IMR-90 (cell line): ENCODE data around the gene TEPSIN. TPM values are rescaled to one million over a fixed set of nuclear protein-coding genes. Genes with fewer than 3 reads are reported as not detected.

ENCODE experiments used
- MAZ ChIP-seq: IDR thresholded peaks from 2 replicates; pipeline ENCODE4 v1.6.1; 2012; ENCODE audit warnings: low read depth, mild to moderate bottlenecking, low read length, improper control_type of control experiment, moderate library complexity, borderline replicate concordance
- RAD21 ChIP-seq: IDR thresholded peaks from 2 replicates; pipeline ENCODE4 v1.6.1; 2012; ENCODE audit warnings: low read length, improper control_type of control experiment
- RCOR1 ChIP-seq: IDR thresholded peaks from 2 replicates; pipeline ENCODE4 v1.6.1; 2012; ENCODE audit warnings: mild to moderate bottlenecking, low read length, improper control_type of control experiment; ENCODE audit not compliant: insufficient replicate concordance
- RFX5 ChIP-seq: IDR thresholded peaks from 2 replicates; pipeline ENCODE4 v1.8.0; 2012; ENCODE audit warnings: low read depth, mild to moderate bottlenecking, low read length, moderate library complexity
- SMC3 ChIP-seq: fragments of 150-350 bp; IDR thresholded peaks from 2 replicates; pipeline ENCODE4 v1.6.1; 2016; ENCODE audit warnings: low read depth, mild to moderate bottlenecking, antibody characterized with exemption, low read length, moderate library complexity
- polyA plus RNA-seq, 3 experiments: library from polyadenylated mRNA; depleted of rRNA; stranded (reverse); fragments of >200 nt; gene quantifications; 2 replicates each; pipeline ENCODE4 v1.2.3, GENCODE V29; 2012; ENCODE audit warnings: low replicate concordance in 1 of 3
- total RNA-seq: library from RNA; depleted of rRNA; stranded (reverse); fragments of >200 nt; gene quantifications from 2 replicates; pipeline ENCODE4 v1.2.3, GENCODE V29; 2012
- TF ChIP-seq, protein P1 (sequence below): conservative IDR thresholded peaks from 2 replicates; pipeline ENCODE4 v1.5.1; 2012; ENCODE audit warnings: mild to moderate bottlenecking, low read depth, low read length, improper control_type of control experiment

TEPSIN gene
- total and polyA plus RNA-seq, 2 of the 4 experiments (the other 2 are of a cell fraction): 3.2 to 28.1 TPM

DNA sequence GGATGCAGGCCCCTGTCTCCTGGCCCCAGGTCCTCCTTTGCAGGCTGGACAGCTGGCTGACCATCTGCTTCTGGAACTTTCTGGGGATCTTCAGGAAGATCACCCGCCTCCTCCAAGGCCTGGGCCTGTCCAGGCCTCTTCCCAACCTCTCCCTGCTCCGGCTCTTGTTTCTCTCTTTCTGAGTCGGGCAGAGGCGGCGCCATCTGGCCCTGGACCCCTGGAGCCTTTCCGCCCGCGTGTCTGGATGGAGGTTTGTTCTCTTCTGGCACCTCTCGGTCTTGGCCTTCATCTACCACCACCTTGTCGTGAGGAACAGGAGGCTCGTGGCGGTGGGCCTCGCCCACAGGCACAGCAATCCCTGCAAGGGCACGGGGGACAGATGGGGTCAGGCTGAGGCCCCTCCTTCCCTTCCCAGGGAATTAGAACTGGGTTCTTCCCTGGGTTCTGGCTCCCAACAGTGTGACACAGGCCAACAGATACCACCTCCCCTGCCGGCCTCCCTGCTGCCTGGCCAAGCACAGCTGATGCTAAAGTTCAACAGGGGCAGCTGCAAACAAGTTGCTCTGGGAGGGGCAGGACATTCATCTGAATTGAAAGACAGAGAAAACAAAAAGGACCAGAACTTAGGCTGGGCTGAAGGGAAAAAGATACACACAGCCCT, 13.6 kb upstream of the TEPSIN start (continued):
- TF ChIP-seq, protein P1, sequence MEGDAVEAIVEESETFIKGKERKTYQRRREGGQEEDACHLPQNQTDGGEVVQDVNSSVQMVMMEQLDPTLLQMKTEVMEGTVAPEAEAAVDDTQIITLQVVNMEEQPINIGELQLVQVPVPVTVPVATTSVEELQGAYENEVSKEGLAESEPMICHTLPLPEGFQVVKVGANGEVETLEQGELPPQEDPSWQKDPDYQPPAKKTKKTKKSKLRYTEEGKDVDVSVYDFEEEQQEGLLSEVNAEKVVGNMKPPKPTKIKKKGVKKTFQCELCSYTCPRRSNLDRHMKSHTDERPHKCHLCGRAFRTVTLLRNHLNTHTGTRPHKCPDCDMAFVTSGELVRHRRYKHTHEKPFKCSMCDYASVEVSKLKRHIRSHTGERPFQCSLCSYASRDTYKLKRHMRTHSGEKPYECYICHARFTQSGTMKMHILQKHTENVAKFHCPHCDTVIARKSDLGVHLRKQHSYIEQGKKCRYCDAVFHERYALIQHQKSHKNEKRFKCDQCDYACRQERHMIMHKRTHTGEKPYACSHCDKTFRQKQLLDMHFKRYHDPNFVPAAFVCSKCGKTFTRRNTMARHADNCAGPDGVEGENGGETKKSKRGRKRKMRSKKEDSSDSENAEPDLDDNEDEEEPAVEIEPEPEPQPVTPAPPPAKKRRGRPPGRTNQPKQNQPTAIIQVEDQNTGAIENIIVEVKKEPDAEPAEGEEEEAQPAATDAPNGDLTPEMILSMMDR: no peak
- TF ChIP-seq MAZ (no peak), RFX5 (no peak), SMC3 (no peak), RCOR1 (no peak), RAD21 (no peak)
